Kidney (tissue), 14 donors: ENCODE measurements around the gene CENPX. TPM values are rescaled to one million over a fixed set of nuclear protein-coding genes. Genes with fewer than 3 reads are reported as not detected.
A peak's percentile ranks its signal among the peaks of the same experiment; 100 is the strongest.

Source experiments
- DNase-seq, 5 donors: peaks; one replicate each; pipeline ENCODE4 v3.0.0-alpha.2; 2013 to 2020
- FAIRE-seq: peaks from 2 replicates; lab custom pipeline; 2012; peaks lifted over from hg19 to GRCh38; lab: Jason Lieb, UNC
- H3K27ac ChIP-seq, 2 donors: one replicate each; pipeline ENCODE4 v1.7.0; 2013; ENCODE audit warnings: low read depth in 2 of 2, low read length in 2 of 2, inconsistent platforms in 1 of 2
- H3K27me3 ChIP-seq: one replicate; pipeline ENCODE4 v1.7.1; 2013; ENCODE audit warnings: low read length, inconsistent platforms; ENCODE audit not compliant: control insufficient read depth, insufficient read depth
- H3K36me3 ChIP-seq, 3 donors: one replicate each; pipeline versions ENCODE4 v1.7.0 to v1.7.1; 2013; ENCODE audit warnings: low read length in 3 of 3, control low read depth in 1 of 3, inconsistent platforms in 1 of 3; ENCODE audit not compliant: insufficient read depth in 3 of 3, control insufficient read depth in 2 of 3
- H3K4me1 ChIP-seq, 3 donors: one replicate each; pipeline versions ENCODE4 v1.7.0 to v1.7.1; 2013; ENCODE audit warnings: low read length in 3 of 3, inconsistent platforms in 1 of 3, low read depth in 1 of 3; ENCODE audit not compliant: control insufficient read depth in 2 of 3, insufficient read depth in 2 of 3
- H3K4me3 ChIP-seq, 3 donors: one replicate each; pipeline versions ENCODE4 v1.7.0 to v1.8.1; 2013; ENCODE audit warnings: low read length in 3 of 3, control low read depth in 1 of 3, inconsistent platforms in 1 of 3
- H3K9ac ChIP-seq, 3 donors: one replicate each; pipeline versions ENCODE4 v1.7.0 to v1.7.1; 2013; ENCODE audit warnings: low read length in 3 of 3, control low read depth in 1 of 3, inconsistent platforms in 1 of 3
- H3K9me3 ChIP-seq, 3 donors: one replicate each; pipeline versions ENCODE4 v1.7.0 to v1.7.1; 2013; ENCODE audit warnings: low read length in 3 of 3, control low read depth in 1 of 3, inconsistent platforms in 1 of 3; ENCODE audit not compliant: control insufficient read depth in 2 of 3, insufficient read depth in 1 of 3
- CTCF ChIP-seq: IDR thresholded peaks from 3 replicates; pipeline ENCODE4 v1.5.1; 2012; ENCODE audit warnings: mild to moderate bottlenecking, moderate library complexity, borderline replicate concordance; ENCODE audit not compliant: insufficient read depth; ENCODE audit errors: extremely low read depth
- intact Hi-C: fragments of 100-400 bp; cut with DNase I; formaldehyde crosslinking; loops from one replicate; pipeline ENCODE4 v1.11.1; 2022
- polyA plus RNA-seq: library from polyadenylated mRNA; stranded (reverse); fragments of 350-450 nt; fragmentation: Illumina TruSeq; extraction: RNeasy Lipid Tissue Mini Kit (QIAGEN cat#74804); gene quantifications from one replicate; pipeline ENCODE4 v1.2.3, GENCODE V29; 2014; ENCODE audit warnings: low read depth, low replicate concordance; ENCODE audit not compliant: insufficient read depth
- total RNA-seq: library from RNA; stranded (reverse); fragmentation: NEBNext Ultra II Directional; extraction: Animal tissue kit (Norgen Biotek cat#: 25700); gene quantifications from one replicate; pipeline ENCODE4 v1.2.1, GENCODE V29; 2021
- donor health status: control.
- donor health status: control.
- donor health status: control.
- donor health status: control.
- donor health status: control.
- donor health status: DM: yes; HTN: yes; CAD: no.
- donor health status: Normal renal cell carcinoma (clear cell type).

Gene CENPX
- total and polyA plus RNA-seq, 2 donors from 2014 or later: 36.9 to 93.2 TPM

- no peak for TF ChIP-seq CTCF
- FAIRE-seq (no peak), DNase-seq (no peak)
- no peak overlapping the region for H3K27ac ChIP-seq
- no peak overlapping the region for H3K4me3 ChIP-seq
- H3K36me3 ChIP-seq: peaks cover 0 to 3% (median 2%) of the 10 kb centered on the region in 3 donors
- H3K9me3 ChIP-seq: no peaks in the 10 kb centered on the region
- peaks cover 0 to 9% (median 0%) of the 10 kb centered on the region in 3 donors for H3K4me1 ChIP-seq
- intact Hi-C loops: no loop called here
- no peaks in the 10 kb centered on the region for H3K27me3 ChIP-seq
- no peak overlapping the region for H3K9ac ChIP-seq
Measured at GRCh38 chr17:82046903-82047302, 24.2 kb upstream of the CENPX start.

DNA sequence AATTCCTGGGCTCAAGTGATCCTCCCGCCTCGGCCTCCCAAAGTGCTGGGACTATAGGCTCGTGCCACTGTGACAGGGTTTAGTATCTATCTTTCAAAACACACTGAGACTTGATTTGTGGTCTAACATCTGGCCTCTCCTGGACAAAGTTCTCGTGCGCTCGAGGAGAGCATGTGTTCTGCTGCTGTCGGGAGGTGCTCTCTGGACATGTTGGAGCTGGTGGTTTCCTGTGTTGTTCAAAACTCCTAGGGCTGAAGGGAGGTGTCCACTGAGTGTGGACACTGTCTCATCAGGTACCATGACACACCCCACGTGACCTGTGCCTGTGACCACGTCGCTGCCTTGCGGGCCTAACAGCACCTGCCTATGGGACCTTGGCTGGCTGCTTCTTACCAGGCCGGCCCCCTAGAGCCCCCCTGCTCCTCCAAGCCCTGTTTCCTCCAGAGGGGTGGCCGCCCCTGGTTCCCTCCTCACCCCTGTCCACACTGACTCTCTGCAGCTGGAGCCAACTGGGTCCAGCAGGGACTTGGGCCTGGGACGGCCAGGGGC, 23.3 kb upstream of the CENPX start:
- H3K9ac ChIP-seq: no peak overlapping the region
- H3K27me3 ChIP-seq: no peaks in the 10 kb centered on the region
- peaks cover 0 to 9% (median 0%) of the 10 kb centered on the region in 3 donors for H3K4me1 ChIP-seq
- H3K36me3 ChIP-seq: peaks cover 0 to 3% (median 2%) of the 10 kb centered on the region in 3 donors
- no peak overlapping the region for H3K4me3 ChIP-seq
- no peak for FAIRE-seq
- TF ChIP-seq CTCF: no peak
- H3K27ac ChIP-seq: no peak overlapping the region
- no peak for DNase-seq
- no peaks in the 10 kb centered on the region for H3K9me3 ChIP-seq
- intact Hi-C loops: no loop called here

DNA sequence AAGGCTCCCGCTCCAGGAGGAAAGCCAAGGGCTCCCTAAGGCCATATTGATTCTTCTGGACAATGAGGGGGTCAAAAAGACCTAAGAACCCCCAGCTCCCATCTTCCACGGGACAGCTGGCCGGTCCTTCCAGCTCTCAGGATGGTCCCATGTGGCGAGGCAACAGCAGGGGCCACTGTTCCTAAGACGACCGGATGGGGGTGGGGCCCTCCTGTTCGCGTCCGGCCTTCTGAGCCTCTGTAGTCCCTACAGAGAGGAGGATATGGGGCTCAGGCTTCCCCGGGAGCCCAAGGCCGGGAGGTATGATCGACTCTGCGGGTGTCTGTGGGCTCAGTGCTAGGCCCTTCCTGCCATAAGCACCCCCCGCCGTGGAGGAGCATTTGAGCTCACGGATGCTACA, 20.8 kb upstream of the CENPX start:
- DNase-seq (no peak), FAIRE-seq (no peak)
- H3K4me3 ChIP-seq: no peak overlapping the region
- no peak for TF ChIP-seq CTCF
- H3K9ac ChIP-seq: no peak overlapping the region
- H3K4me1 ChIP-seq: no peaks in the 10 kb centered on the region
- no peaks in the 10 kb centered on the region for H3K9me3 ChIP-seq
- H3K36me3 ChIP-seq: peaks cover 0 to 3% (median 2%) of the 10 kb centered on the region in 3 donors
- no peaks in the 10 kb centered on the region for H3K27me3 ChIP-seq
- intact Hi-C loops: no loop called here
- no peak overlapping the region for H3K27ac ChIP-seq

DNA sequence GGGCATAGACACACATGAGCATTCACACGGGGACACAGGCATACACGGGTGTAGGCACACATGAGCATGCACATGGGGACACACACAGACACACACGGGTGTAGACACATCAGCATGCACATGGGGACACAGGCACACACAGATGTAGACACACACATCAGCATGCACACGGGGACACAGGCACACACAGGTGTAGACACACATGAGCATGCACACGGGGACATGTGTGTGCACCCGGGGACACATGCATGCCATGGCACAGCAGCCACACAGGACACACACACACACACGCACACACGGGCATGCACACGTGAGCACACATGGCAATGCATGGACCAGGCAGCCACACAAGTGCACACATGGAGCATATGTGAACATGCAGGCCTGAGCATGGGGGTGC, 20.0 kb upstream of the CENPX start:
- Histone ChIP-seq H3K27ac (no peak overlapping the region), H3K4me1 (peaks cover 3 to 5% (median 3%) of the 10 kb centered on the region in 3 donors), H3K27me3 (no peaks in the 10 kb centered on the region), H3K9me3 (no peaks in the 10 kb centered on the region), H3K36me3 (peaks cover 0 to 3% (median 2%) of the 10 kb centered on the region in 3 donors), H3K9ac (no peak overlapping the region), H3K4me3 (peak overlapping the region in 1 of 3 donors; percentile 16)
- FAIRE-seq: no peak
- no peak for DNase-seq
- TF ChIP-seq CTCF: no peak
- intact Hi-C loops: no loop called here
